ENCODE results near the gene GPBAR1. TPM values are rescaled to one million over a fixed set of nuclear protein-coding genes. Genes with fewer than 3 reads are reported as not detected.

Gene GPBAR1
- total and polyA plus RNA-seq, 9 of the 15 experiments (the other 6 are each of a cell fraction or from before 2014, with no cell fraction given): not detected

DNA sequence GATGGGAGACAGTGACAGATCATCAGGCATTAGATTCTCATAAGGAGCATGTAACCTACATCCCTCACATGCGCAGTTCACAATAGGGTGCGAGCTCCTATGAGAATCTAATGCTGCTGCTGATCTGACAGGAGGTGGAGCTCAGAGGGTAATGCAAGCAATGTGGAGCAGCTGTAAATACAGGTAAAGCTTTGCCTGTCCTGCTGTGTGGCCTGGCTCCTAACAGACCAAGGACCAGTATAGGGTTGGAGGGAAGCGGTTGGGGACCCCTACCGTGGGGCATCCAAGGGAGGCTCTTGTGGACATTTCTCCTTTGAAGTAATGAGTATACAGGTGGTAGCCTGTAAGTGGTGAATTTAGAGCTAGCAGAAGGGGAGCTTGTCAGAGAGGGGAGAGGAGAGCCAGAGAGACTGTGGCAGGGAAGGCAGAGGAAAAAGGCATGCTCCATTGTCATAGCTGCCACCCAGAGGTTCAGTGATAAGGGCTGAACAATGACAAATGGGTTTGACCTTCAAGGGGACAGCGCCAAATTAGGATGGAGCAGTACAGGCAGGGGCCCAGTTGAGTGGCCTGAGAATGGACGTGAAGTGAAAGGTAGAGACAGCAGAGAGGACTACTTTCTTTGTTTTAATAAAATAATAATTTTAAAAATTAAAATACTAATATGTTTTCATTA is 46.7 kb downstream of the GPBAR1 start (continued):
- TF ChIP-seq, protein P1, sequence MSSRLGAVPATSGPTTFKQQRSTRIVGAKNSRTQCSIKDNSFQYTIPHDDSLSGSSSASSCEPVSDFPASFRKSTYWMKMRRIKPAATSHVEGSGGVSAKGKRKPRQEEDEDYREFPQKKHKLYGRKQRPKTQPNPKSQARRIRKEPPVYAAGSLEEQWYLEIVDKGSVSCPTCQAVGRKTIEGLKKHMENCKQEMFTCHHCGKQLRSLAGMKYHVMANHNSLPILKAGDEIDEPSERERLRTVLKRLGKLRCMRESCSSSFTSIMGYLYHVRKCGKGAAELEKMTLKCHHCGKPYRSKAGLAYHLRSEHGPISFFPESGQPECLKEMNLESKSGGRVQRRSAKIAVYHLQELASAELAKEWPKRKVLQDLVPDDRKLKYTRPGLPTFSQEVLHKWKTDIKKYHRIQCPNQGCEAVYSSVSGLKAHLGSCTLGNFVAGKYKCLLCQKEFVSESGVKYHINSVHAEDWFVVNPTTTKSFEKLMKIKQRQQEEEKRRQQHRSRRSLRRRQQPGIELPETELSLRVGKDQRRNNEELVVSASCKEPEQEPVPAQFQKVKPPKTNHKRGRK (tag; IDR thresholded peaks at IDR 0.05): no peak
- no peak for TF ChIP-seq NBN (IDR thresholded peaks at IDR 0.05; ENCODE audit: low read depth)
- TF ChIP-seq, protein P2, sequence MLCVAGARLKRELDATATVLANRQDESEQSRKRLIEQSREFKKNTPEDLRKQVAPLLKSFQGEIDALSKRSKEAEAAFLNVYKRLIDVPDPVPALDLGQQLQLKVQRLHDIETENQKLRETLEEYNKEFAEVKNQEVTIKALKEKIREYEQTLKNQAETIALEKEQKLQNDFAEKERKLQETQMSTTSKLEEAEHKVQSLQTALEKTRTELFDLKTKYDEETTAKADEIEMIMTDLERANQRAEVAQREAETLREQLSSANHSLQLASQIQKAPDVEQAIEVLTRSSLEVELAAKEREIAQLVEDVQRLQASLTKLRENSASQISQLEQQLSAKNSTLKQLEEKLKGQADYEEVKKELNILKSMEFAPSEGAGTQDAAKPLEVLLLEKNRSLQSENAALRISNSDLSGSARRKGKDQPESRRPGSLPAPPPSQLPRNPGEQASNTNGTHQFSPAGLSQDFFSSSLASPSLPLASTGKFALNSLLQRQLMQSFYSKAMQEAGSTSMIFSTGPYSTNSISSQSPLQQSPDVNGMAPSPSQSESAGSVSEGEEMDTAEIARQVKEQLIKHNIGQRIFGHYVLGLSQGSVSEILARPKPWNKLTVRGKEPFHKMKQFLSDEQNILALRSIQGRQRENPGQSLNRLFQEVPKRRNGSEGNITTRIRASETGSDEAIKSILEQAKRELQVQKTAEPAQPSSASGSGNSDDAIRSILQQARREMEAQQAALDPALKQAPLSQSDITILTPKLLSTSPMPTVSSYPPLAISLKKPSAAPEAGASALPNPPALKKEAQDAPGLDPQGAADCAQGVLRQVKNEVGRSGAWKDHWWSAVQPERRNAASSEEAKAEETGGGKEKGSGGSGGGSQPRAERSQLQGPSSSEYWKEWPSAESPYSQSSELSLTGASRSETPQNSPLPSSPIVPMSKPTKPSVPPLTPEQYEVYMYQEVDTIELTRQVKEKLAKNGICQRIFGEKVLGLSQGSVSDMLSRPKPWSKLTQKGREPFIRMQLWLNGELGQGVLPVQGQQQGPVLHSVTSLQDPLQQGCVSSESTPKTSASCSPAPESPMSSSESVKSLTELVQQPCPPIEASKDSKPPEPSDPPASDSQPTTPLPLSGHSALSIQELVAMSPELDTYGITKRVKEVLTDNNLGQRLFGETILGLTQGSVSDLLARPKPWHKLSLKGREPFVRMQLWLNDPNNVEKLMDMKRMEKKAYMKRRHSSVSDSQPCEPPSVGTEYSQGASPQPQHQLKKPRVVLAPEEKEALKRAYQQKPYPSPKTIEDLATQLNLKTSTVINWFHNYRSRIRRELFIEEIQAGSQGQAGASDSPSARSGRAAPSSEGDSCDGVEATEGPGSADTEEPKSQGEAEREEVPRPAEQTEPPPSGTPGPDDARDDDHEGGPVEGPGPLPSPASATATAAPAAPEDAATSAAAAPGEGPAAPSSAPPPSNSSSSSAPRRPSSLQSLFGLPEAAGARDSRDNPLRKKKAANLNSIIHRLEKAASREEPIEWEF (CRISPR knock-in tag; IDR thresholded peaks at IDR 0.05): no peak
- TF ChIP-seq MEIS2 (IDR thresholded peaks at IDR 0.05; ENCODE audit: partially characterized antibody): peak; percentile 86
- 0 out of 2 replicates have a peak, but pooled peaks have one; percentile 17 for TF ChIP-seq ARID1B (IDR thresholded peaks at IDR 0.05)
- no peak for TF ChIP-seq ID3 (CRISPR knock-in tag; IDR thresholded peaks at IDR 0.05)
- TF ChIP-seq ID3 (tag; IDR thresholded peaks at IDR 0.05): 0 out of 2 replicates have a peak, but pooled peaks have one; percentile 28
- no peak for TF ChIP-seq FOXA1 (IDR thresholded peaks at IDR 0.05; ENCODE audit: borderline replicate concordance)
- TF ChIP-seq THRA (IDR thresholded peaks at IDR 0.05): no peak
- no peak for TF ChIP-seq ELF2 (CRISPR knock-in tag; IDR thresholded peaks at IDR 0.05)
- no peak for TF ChIP-seq RBFOX2 (IDR thresholded peaks at IDR 0.05; ENCODE audit: low read depth, low read length)
- no peak for TF ChIP-seq RBM22 (IDR thresholded peaks at IDR 0.05; ENCODE audit: low read depth, low read length, poor library complexity, severe bottlenecking)
- TF ChIP-seq, protein P3, sequence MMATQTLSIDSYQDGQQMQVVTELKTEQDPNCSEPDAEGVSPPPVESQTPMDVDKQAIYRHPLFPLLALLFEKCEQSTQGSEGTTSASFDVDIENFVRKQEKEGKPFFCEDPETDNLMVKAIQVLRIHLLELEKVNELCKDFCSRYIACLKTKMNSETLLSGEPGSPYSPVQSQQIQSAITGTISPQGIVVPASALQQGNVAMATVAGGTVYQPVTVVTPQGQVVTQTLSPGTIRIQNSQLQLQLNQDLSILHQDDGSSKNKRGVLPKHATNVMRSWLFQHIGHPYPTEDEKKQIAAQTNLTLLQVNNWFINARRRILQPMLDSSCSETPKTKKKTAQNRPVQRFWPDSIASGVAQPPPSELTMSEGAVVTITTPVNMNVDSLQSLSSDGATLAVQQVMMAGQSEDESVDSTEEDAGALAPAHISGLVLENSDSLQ (IDR thresholded peaks at IDR 0.05): peak; percentile 71
- TF ChIP-seq PBX2 (CRISPR knock-in tag; IDR thresholded peaks at IDR 0.05; ENCODE audit: low read depth): no peak
- TF ChIP-seq PBX2 (tag; conservative IDR thresholded peaks at IDR 0.05; ENCODE audit: low read depth): peak; percentile 79

All from K562 (cell line).